Measurements from ENCODE around the gene ATXN7L1.

ATXN7L1 gene

DNA sequence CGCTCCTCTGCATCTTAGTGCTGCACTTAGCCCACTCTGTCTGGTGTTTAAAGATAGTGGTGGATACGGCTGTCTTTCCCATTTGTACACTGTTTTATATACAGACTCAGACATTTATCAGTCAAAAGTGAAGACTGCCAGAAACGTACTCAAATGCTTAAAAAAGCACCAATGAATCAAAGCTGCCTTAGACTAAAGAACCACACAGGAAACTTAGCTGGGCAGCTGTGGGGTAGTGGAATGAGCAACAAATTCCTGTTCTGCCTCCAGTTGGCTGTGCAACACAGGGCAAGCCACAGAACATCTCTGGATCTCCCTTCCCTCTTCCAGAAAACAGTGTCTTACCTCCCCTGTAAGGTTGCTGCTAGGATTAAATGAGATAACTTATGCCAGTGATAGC is 76.0 kb downstream of the ATXN7L1 start (continued):
- TF ChIP-seq REPIN1 (tag by site-specific recombination; IDR thresholded peaks at IDR 0.05; ENCODE audit: low read depth) (no peak), ZNF510 (tag by site-specific recombination; IDR thresholded peaks at IDR 0.05; ENCODE audit: insufficient replicate concordance) (no peak), ZBTB7A (tag by site-specific recombination; IDR thresholded peaks at IDR 0.05; ENCODE audit: low read depth) (no peak), ZSCAN16 (tag by site-specific recombination; IDR thresholded peaks at IDR 0.05) (no peak), ZNF548 (tag by site-specific recombination; IDR thresholded peaks at IDR 0.05) (no peak), TCF7L2 (IDR thresholded peaks at IDR 0.05; ENCODE audit: borderline replicate concordance, low read depth, low read length) (no peak)
- TF ChIP-seq, protein P1, sequence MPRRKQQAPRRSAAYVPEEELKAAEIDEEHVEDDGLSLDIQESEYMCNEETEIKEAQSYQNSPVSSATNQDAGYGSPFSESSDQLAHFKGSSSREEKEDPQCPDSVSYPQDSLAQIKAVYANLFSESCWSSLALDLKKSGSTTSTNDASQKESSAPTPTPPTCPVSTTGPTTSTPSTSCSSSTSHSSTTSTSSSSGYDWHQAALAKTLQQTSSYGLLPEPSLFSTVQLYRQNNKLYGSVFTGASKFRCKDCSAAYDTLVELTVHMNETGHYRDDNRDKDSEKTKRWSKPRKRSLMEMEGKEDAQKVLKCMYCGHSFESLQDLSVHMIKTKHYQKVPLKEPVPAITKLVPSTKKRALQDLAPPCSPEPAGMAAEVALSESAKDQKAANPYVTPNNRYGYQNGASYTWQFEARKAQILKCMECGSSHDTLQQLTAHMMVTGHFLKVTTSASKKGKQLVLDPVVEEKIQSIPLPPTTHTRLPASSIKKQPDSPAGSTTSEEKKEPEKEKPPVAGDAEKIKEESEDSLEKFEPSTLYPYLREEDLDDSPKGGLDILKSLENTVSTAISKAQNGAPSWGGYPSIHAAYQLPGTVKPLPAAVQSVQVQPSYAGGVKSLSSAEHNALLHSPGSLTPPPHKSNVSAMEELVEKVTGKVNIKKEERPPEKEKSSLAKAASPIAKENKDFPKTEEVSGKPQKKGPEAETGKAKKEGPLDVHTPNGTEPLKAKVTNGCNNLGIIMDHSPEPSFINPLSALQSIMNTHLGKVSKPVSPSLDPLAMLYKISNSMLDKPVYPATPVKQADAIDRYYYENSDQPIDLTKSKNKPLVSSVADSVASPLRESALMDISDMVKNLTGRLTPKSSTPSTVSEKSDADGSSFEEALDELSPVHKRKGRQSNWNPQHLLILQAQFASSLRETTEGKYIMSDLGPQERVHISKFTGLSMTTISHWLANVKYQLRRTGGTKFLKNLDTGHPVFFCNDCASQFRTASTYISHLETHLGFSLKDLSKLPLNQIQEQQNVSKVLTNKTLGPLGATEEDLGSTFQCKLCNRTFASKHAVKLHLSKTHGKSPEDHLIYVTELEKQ (tag by site-specific recombination; IDR thresholded peaks at IDR 0.05; ENCODE audit: borderline replicate concordance) = no peak

DNA sequence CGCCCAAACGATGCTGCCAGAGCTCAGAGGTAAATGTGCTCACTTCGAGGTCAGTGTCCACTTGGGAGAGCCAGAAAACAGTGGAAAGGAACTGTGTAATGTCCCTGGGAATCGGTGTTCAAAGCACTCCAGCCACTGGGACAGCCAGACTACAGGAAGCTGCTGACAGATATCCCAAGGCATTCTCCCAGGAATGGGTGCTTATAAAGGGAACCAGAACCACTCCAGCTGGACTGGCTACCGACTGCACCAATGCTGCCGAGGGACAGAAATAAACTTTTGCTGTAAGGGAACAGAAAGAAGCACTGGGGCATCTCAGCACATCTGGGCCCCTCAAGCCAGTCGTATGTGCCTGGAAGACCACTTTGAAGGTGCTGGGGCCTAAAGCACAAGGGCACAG is 76.7 kb downstream of the ATXN7L1 start:
- no peaks in the 10 kb centered on the region for H3K9me3 ChIP-seq (ENCODE audit: control insufficient read depth, insufficient read depth, low read depth, low read length)
- H3K27ac ChIP-seq (ENCODE audit: extremely low read depth, low read depth, low read length) = no peak overlapping the region
- no peak overlapping the region for H3K4me3 ChIP-seq (ENCODE audit: low read depth, low read length)
- POLR2A ChIA-PET = no interaction called here
- CTCF ChIA-PET = interaction anchor here (0.6 to 0.9 kb wide), 2 partner anchors 33 to 202 kb away, joined by 3 read pairs; no protein-coding TSS in a partner anchor
- H3K36me3 ChIP-seq (ENCODE audit: control insufficient read depth in 2 of 2, insufficient read depth in 1 of 2, low read length in 2 of 2) = no peaks in the 10 kb centered on the region
- no peak for TF ChIP-seq ZNF112 (tag by site-specific recombination; IDR thresholded peaks at IDR 0.05)
- no peak for TF ChIP-seq MYNN (tag by site-specific recombination; IDR thresholded peaks at IDR 0.05; ENCODE audit: borderline replicate concordance)
- no peak for TF ChIP-seq REPIN1 (tag by site-specific recombination; IDR thresholded peaks at IDR 0.05; ENCODE audit: low read depth)
- TF ChIP-seq ZNF10 (tag by site-specific recombination; IDR thresholded peaks at IDR 0.05) = no peak
- no peak for TF ChIP-seq ZSCAN23 (tag by site-specific recombination; IDR thresholded peaks at IDR 0.05)
- TF ChIP-seq ELK4 (IDR thresholded peaks at IDR 0.05; ENCODE audit: borderline replicate concordance, low read depth, low read length) = no peak
- TF ChIP-seq KLF16 (tag by site-specific recombination; IDR thresholded peaks at IDR 0.05) = no peak
- no peaks in the 10 kb centered on the region for H3K4me1 ChIP-seq (ENCODE audit: control insufficient read depth, insufficient read depth, low read length)

GRCh38 chr7:105799006-105799405 is 77.4 kb downstream of the ATXN7L1 start:
- Histone ChIP-seq H3K27ac (ENCODE audit: extremely low read depth, low read depth, low read length) (no peak overlapping the region), H3K4me1 (ENCODE audit: control insufficient read depth, insufficient read depth, low read length) (no peaks in the 10 kb centered on the region), H3K9me3 (ENCODE audit: control insufficient read depth, insufficient read depth, low read depth, low read length) (no peaks in the 10 kb centered on the region), H3K36me3 (ENCODE audit: control insufficient read depth in 2 of 2, insufficient read depth in 1 of 2, low read length in 2 of 2) (no peaks in the 10 kb centered on the region), H3K4me3 (ENCODE audit: low read depth, low read length) (no peak overlapping the region)
- ChIA-PET CTCF (interaction anchor here (0.7 to 1.1 kb wide), 2 partner anchors 15 to 211 kb away, joined by 3 to 4 read pairs; no protein-coding TSS in a partner anchor), POLR2A (no interaction called here)
- TF ChIP-seq ZNF654 (tag by site-specific recombination; IDR thresholded peaks at IDR 0.05; ENCODE audit: low read depth) (no peak), ZNF76 (tag by site-specific recombination; IDR thresholded peaks at IDR 0.05; ENCODE audit: borderline replicate concordance, low read depth) (no peak), ZNF23 (tag by site-specific recombination; IDR thresholded peaks at IDR 0.05; ENCODE audit: borderline replicate concordance) (no peak), ZNF521 (tag by site-specific recombination; IDR thresholded peaks at IDR 0.05) (no peak), GLIS1 (tag by site-specific recombination; IDR thresholded peaks at IDR 0.05) (no peak), KLF8 (tag by site-specific recombination; IDR thresholded peaks at IDR 0.05) (no peak), ZNF658 (tag by site-specific recombination; IDR thresholded peaks at IDR 0.05) (no peak), ZFP37 (tag by site-specific recombination; IDR thresholded peaks at IDR 0.05) (no peak), REPIN1 (tag by site-specific recombination; IDR thresholded peaks at IDR 0.05; ENCODE audit: low read depth) (no peak), GLI2 (tag by site-specific recombination; IDR thresholded peaks at IDR 0.05; ENCODE audit: borderline replicate concordance, low read depth) (no peak), ZNF146 (tag by site-specific recombination; IDR thresholded peaks at IDR 0.05) (no peak), ZIC2 (tag by site-specific recombination; IDR thresholded peaks at IDR 0.05) (no peak), ZNF585B (tag by site-specific recombination; IDR thresholded peaks at IDR 0.05) (no peak), ZNF473 (tag by site-specific recombination; IDR thresholded peaks at IDR 0.05) (no peak), BCL6B (tag by site-specific recombination; IDR thresholded peaks at IDR 0.05) (no peak)
- TF ChIP-seq, protein P2, sequence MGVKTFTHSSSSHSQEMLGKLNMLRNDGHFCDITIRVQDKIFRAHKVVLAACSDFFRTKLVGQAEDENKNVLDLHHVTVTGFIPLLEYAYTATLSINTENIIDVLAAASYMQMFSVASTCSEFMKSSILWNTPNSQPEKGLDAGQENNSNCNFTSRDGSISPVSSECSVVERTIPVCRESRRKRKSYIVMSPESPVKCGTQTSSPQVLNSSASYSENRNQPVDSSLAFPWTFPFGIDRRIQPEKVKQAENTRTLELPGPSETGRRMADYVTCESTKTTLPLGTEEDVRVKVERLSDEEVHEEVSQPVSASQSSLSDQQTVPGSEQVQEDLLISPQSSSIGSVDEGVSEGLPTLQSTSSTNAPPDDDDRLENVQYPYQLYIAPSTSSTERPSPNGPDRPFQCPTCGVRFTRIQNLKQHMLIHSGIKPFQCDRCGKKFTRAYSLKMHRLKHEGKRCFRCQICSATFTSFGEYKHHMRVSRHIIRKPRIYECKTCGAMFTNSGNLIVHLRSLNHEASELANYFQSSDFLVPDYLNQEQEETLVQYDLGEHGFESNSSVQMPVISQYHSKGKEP (tag by site-specific recombination; IDR thresholded peaks at IDR 0.05) = no peak

Measured in HEK293 (cell line).